GM12878 (cell line): ENCODE data around the gene NPC2. TPM values are rescaled to one million over a fixed set of nuclear protein-coding genes. Genes with fewer than 3 reads are reported as not detected.

Experiments
- ATAC-seq: fragments of 200-7000 bp; cut with Tn5 transposase; 3 replicates; pipeline ENCODE4 v1.9.1; 2020; ENCODE audit warnings: mild to moderate bottlenecking, moderate library complexity
- BruUV-seq: library from RNA; stranded (reverse); fragments of 400-500 nt; replicated peaks from 2 replicates; lab custom pipeline; 2021; lab: Mats Ljungman, UMichigan
- CTCF ChIA-PET: fragments of 300-600 bp; sonication (Branson Sonifier 250); formaldehyde crosslinking; extraction: SDS; loops from one replicate; lab custom pipeline; 2021; ENCODE audit warnings: inconsistent platforms; lab: Yijun Ruan, JAX
- POLR2A ChIA-PET: fragments of 350-600 bp; formaldehyde crosslinking; extraction: SDS; loops from one replicate; lab custom pipeline; 2021; ENCODE audit warnings: inconsistent platforms; lab: Charles Lee
- RAD21 ChIA-PET: fragments of 300-600 bp; sonication (Branson Sonifier 250); formaldehyde crosslinking; loops from one replicate; lab custom pipeline; 2023; ENCODE audit warnings: antibody characterized with exemption; ENCODE audit not compliant: unreplicated experiment; lab: Charles Lee
- SMC1A ChIA-PET: fragments of 300-600 bp; sonication (Branson Sonifier 250); formaldehyde crosslinking; loops from one replicate; lab custom pipeline; 2023; ENCODE audit not compliant: unreplicated experiment, uncharacterized antibody; lab: Charles Lee
- DNase-seq: peaks from one replicate; pipeline ENCODE4 v3.0.0-alpha.2; 2011; ENCODE audit warnings: low read depth, low spot score
- FAIRE-seq: peaks from 3 replicates; lab custom pipeline; 2011; peaks lifted over from hg19 to GRCh38; lab: Jason Lieb, UNC
- H2AFZ ChIP-seq: 2 replicates; pipeline ENCODE4 v1.6.0; 2011; ENCODE audit warnings: low read depth, low read length, control low read depth; ENCODE audit not compliant: control insufficient read depth
- H3K27ac ChIP-seq: 2 replicates; pipeline ENCODE4 v1.5.1; 2011; ENCODE audit warnings: control low read depth; ENCODE audit not compliant: control insufficient read depth, insufficient read depth
- H3K27me3 ChIP-seq, 2 experiments: replicated peaks in 1 of 2; 2 replicates each; pipeline versions ENCODE4 v1.6.0 to v1.6.1; 2011; ENCODE audit warnings: low read length in 1 of 2; ENCODE audit not compliant: control insufficient read depth in 2 of 2, insufficient read depth in 2 of 2
- H3K36me3 ChIP-seq, 2 experiments: 2 replicates each; pipeline ENCODE4 v1.5.1; 2011; ENCODE audit warnings: low read length in 1 of 2; ENCODE audit not compliant: control insufficient read depth in 2 of 2, insufficient read depth in 2 of 2
- H3K4me1 ChIP-seq: 2 replicates; pipeline ENCODE4 v1.6.1; 2011; ENCODE audit warnings: mild to moderate bottlenecking, low read length, moderate library complexity, mixed read lengths; ENCODE audit not compliant: control insufficient read depth, insufficient read depth
- H3K4me2 ChIP-seq: 2 replicates; pipeline ENCODE4 v1.6.0; 2011; ENCODE audit warnings: control low read depth; ENCODE audit not compliant: control insufficient read depth, insufficient read depth
- H3K4me3 ChIP-seq: fragments of 200-600 bp; sonication (generic); 2 replicates; pipeline ENCODE4 v1.5.1; 2016
- H3K79me2 ChIP-seq: 2 replicates; pipeline ENCODE4 v1.6.0; 2011; ENCODE audit warnings: low read length; ENCODE audit not compliant: control insufficient read depth, insufficient read depth
- H3K9ac ChIP-seq: 2 replicates; pipeline ENCODE4 v1.8.0; 2011; ENCODE audit warnings: low read length, control low read depth, mixed read lengths; ENCODE audit not compliant: control insufficient read depth, insufficient read depth
- H3K9me3 ChIP-seq: replicated peaks from 3 replicates; pipeline ENCODE4 v1.5.1; 2011; ENCODE audit warnings: mild to moderate bottlenecking, low read length; ENCODE audit not compliant: control insufficient read depth, insufficient read depth
- H4K20me1 ChIP-seq: 2 replicates; pipeline ENCODE4 v1.6.0; 2011; ENCODE audit not compliant: control insufficient read depth, insufficient read depth
- FOXK2 ChIP-seq: fragments of 450-650 bp; IDR thresholded peaks from 2 replicates; pipeline ENCODE4 v1.6.1; 2017; ENCODE audit warnings: mild to moderate bottlenecking, moderate library complexity
- FOXM1 ChIP-seq: IDR thresholded peaks from 2 replicates; pipeline ENCODE4 v1.6.1; 2012; ENCODE audit warnings: low read depth, mild to moderate bottlenecking, inconsistent platforms, low read length, moderate library complexity
- JUND ChIP-seq: IDR thresholded peaks from 2 replicates; pipeline ENCODE4 v1.6.1; 2012; ENCODE audit warnings: low read depth, mild to moderate bottlenecking, low read length, improper control_type of control experiment, moderate library complexity
- MEF2A ChIP-seq: IDR thresholded peaks from 2 replicates; pipeline ENCODE4 v1.6.1; 2011; ENCODE audit warnings: low read depth, mild to moderate bottlenecking, low read length, moderate library complexity; ENCODE audit not compliant: insufficient read depth
- MYC ChIP-seq: IDR thresholded peaks from 2 replicates; pipeline ENCODE4 v1.6.1; 2011; ENCODE audit warnings: mild to moderate bottlenecking, low read length, moderate library complexity, inconsistent platforms; ENCODE audit not compliant: insufficient read depth, insufficient replicate concordance, insufficient read length, severe bottlenecking
- NFYB ChIP-seq: IDR thresholded peaks from 2 replicates; pipeline ENCODE4 v1.6.1; 2011; ENCODE audit warnings: low read depth, mild to moderate bottlenecking, low read length, improper control_type of control experiment, moderate library complexity; ENCODE audit not compliant: insufficient read depth
- PAX5 ChIP-seq: IDR thresholded peaks from 2 replicates; pipeline ENCODE4 v1.6.1; 2011; ENCODE audit warnings: low read depth, low read length, borderline replicate concordance
- POU2F2 ChIP-seq: IDR thresholded peaks from 3 replicates; pipeline ENCODE4 v1.6.1; 2011; ENCODE audit warnings: low read depth, mild to moderate bottlenecking, low read length, borderline replicate concordance
- SIX5 ChIP-seq: IDR thresholded peaks from 2 replicates; pipeline ENCODE4 v1.6.1; 2011; ENCODE audit warnings: mild to moderate bottlenecking, low read depth, low read length, moderate library complexity; ENCODE audit not compliant: severe bottlenecking
- SPI1 ChIP-seq: IDR thresholded peaks from 2 replicates; pipeline ENCODE4 v1.6.1; 2011; ENCODE audit warnings: low read depth, mild to moderate bottlenecking, low read length, moderate library complexity, borderline replicate concordance; ENCODE audit not compliant: insufficient read depth
- STAT3 ChIP-seq: IDR thresholded peaks from 2 replicates; pipeline ENCODE4 v1.6.1; 2011; ENCODE audit warnings: low read depth, low read length, improper control_type of control experiment
- USF1 ChIP-seq: IDR thresholded peaks from 2 replicates; pipeline ENCODE4 v1.6.1; 2011; ENCODE audit warnings: borderline replicate concordance, low read depth, mild to moderate bottlenecking, moderate library complexity, mixed read lengths, low read length; ENCODE audit not compliant: insufficient read depth; ENCODE audit errors: extremely low read length
- YBX1 ChIP-seq: fragments of 450-650 bp; IDR thresholded peaks from 2 replicates; pipeline ENCODE4 v1.6.1; 2016; ENCODE audit warnings: antibody characterized with exemption
- YY1 ChIP-seq: IDR thresholded peaks from 2 replicates; pipeline ENCODE4 v1.6.1; 2011; ENCODE audit warnings: low read depth, mild to moderate bottlenecking, low read length
- ZBTB40 ChIP-seq: fragments of 450-650 bp; IDR thresholded peaks from 2 replicates; pipeline ENCODE4 v1.6.1; 2016; ENCODE audit warnings: mild to moderate bottlenecking, moderate library complexity, borderline replicate concordance
- in situ Hi-C: fragments of 300-500 bp; cut with MboI; formaldehyde crosslinking; loops from 9 replicates; pipeline ENCODE4 v1.14.3; 2018; ENCODE audit warnings: mixed read lengths
- intact Hi-C: fragments of 100-400 bp; cut with micrococcal nuclease; formaldehyde crosslinking; loops from one replicate; pipeline ENCODE4 v1.14.2; 2022; ENCODE audit not compliant: unreplicated experiment
- polyA plus RNA-seq, 11 experiments: library from polyadenylated mRNA; depleted of rRNA in 4 of 11; unstranded in 6 of 11; stranded (reverse) in 5 of 11; fragments of >200 nt; fragmentation: Nextera tagmentation in 4 of 11; fragmentation: Illumina TruSeq in 1 of 11; extraction: Ambion mirVana in 4 of 11; extraction: Trizol in 1 of 11; gene quantifications; 1 replicate in 1 of 11; 2 replicates in 10 of 11; pipeline versions ENCODE4 v1.2.1 to v1.2.3, GENCODE V29; 2011 to 2016; ENCODE audit warnings: inconsistent platforms in 2 of 11, missing spikeins in 2 of 11, low read depth in 1 of 11
- total RNA-seq, 4 experiments: library from RNA; depleted of rRNA in 3 of 4; stranded (reverse); fragments of >200 nt in 3 of 4; fragmentation: Illumina TruSeq in 1 of 4; extraction: Trizol in 1 of 4; gene quantifications; 2 replicates each; pipeline versions ENCODE4 v1.2.1 to v1.2.3, GENCODE V29; 2013 to 2021
- TF ChIP-seq, protein P1 (sequence below): fragments of 150-350 bp; IDR thresholded peaks from 2 replicates; pipeline ENCODE4 v1.6.1; 2014; ENCODE audit warnings: mild to moderate bottlenecking, low read depth, low read length
- TF ChIP-seq, protein P2 (sequence below): IDR thresholded peaks from 2 replicates; pipeline ENCODE4 v1.6.1; 2011; ENCODE audit warnings: low read depth, mild to moderate bottlenecking, low read length, moderate library complexity, borderline replicate concordance; ENCODE audit errors: extremely low read depth

Gene NPC2
- total and polyA plus RNA-seq, 10 of the 15 experiments (the other 5 are each of a cell fraction or from before 2014, with no cell fraction given), result 29.5 to 109 (median 59.1) TPM

DNA sequence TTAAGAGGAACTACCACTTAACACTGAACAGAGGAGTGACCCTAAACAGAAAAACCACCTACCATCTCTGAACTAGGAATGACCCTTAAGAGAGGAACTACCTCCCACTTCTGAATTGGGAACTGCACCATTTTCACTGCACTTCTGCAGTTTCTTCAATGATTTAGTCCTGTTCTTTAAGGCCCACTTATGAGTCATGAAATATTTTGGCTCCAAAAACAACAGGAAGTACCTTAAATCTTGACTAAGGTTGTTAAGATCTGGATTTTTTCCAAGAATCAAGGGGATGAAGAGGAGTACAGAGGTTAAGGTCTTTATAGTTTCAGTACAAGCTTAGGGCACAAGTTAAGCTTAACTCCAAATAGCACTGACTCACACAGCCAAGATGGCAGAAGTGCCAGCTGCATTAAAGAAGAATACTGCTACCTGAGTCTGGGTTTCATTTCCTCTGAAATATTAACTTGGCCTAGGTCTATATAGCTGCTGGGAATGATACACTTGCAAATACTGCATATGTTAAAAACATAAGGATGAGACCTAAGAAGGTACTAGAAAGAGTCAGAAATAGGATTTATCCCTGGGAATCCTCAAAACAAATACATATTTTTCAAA, 4.2 kb downstream of the NPC2 start:
- Histone ChIP-seq H3K27ac (no peak overlapping the region), H3K4me1 (peaks cover 4% of the 10 kb centered on the region; the same call in 1 of the 2 replicates), H3K9me3 (no peaks in the 10 kb centered on the region), H3K4me2 (no peak overlapping the region), H3K4me3 (no peak overlapping the region), H4K20me1 (no peaks in the 10 kb centered on the region), H3K79me2 (peaks cover 3% of the 10 kb centered on the region), H3K9ac (no peak overlapping the region), H3K36me3 (no peaks in the 10 kb centered on the region), H2AFZ (no peak overlapping the region), H3K27me3 (no peaks in the 10 kb centered on the region)
- FAIRE-seq (no peak), DNase-seq (no peak), ATAC-seq (no peak)
- in situ Hi-C loops, result no loop called here
- intact Hi-C loops, result no loop called here
- TF ChIP-seq SIX5 (no peak), PAX5 (no peak), JUND (no peak), FOXK2 (no peak), ZBTB40 (no peak), MYC (no peak), FOXM1 (no peak), MEF2A (no peak), YBX1 (no peak), YY1 (0 out of 2 replicates have a peak, but pooled peaks have one; percentile 20), SPI1 (peak; percentile 20), STAT3 (no peak), POU2F2 (no peak), USF1 (no peak), NFYB (no peak)
- TF ChIP-seq, protein P1, sequence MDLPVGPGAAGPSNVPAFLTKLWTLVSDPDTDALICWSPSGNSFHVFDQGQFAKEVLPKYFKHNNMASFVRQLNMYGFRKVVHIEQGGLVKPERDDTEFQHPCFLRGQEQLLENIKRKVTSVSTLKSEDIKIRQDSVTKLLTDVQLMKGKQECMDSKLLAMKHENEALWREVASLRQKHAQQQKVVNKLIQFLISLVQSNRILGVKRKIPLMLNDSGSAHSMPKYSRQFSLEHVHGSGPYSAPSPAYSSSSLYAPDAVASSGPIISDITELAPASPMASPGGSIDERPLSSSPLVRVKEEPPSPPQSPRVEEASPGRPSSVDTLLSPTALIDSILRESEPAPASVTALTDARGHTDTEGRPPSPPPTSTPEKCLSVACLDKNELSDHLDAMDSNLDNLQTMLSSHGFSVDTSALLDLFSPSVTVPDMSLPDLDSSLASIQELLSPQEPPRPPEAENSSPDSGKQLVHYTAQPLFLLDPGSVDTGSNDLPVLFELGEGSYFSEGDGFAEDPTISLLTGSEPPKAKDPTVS, result no peak
- TF ChIP-seq, protein P2, sequence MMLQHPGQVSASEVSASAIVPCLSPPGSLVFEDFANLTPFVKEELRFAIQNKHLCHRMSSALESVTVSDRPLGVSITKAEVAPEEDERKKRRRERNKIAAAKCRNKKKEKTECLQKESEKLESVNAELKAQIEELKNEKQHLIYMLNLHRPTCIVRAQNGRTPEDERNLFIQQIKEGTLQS, result no peak
- BruUV-seq, result no TSS peak
- POLR2A ChIA-PET, result interaction anchor here (0.5 kb wide), 1 partner anchor 720 kb away, joined by 5 read pairs; no protein-coding TSS in a partner anchor
- CTCF ChIA-PET, result interaction anchor here (0.9 to 1.9 kb wide), 3 partner anchors 8 to 123 kb away, joined by 3 to 5 read pairs (median 5); no protein-coding TSS in a partner anchor
- SMC1A ChIA-PET, result interaction anchor here (1.4 to 2.7 kb wide), 4 partner anchors 10 to 125 kb away, joined by 4 to 13 read pairs (median 6); no protein-coding TSS in a partner anchor
- RAD21 ChIA-PET, result interaction anchor here (0.6 kb wide), 1 partner anchor 117 kb away, joined by 3 read pairs; no protein-coding TSS in a partner anchor
